ENCODE data around the gene SLC5A1.

Gene SLC5A1

GRCh38 chr22:32073823-32074380 is 30.8 kb downstream of the SLC5A1 start:
- TF ChIP-seq MAX (IDR thresholded peaks at IDR 0.05; ENCODE audit: low read depth, low read length) (no peak), POLR2A (IDR thresholded peaks at IDR 0.05; ENCODE audit: extremely low read depth, insufficient read length) (no peak), MYC (IDR thresholded peaks at IDR 0.05; ENCODE audit: low read depth, low read length) (no peak), CTCF (IDR thresholded peaks at IDR 0.05; ENCODE audit: low read depth, low read length) (no peak)
- DNase-seq (ENCODE audit: low read depth), result no peak
- no peak overlapping the region for H3K4me3 ChIP-seq (ENCODE audit: low read depth, low read length)

- no peak for TF ChIP-seq CTCF (IDR thresholded peaks at IDR 0.05; ENCODE audit: low read depth, low read length)
- TF ChIP-seq MAX (IDR thresholded peaks at IDR 0.05; ENCODE audit: low read depth, low read length), result no peak
- no peak for TF ChIP-seq MYC (IDR thresholded peaks at IDR 0.05; ENCODE audit: low read depth, low read length)
- TF ChIP-seq POLR2A (IDR thresholded peaks at IDR 0.05; ENCODE audit: extremely low read depth, insufficient read length), result no peak
- DNase-seq (ENCODE audit: low read depth), result no peak
- no peak overlapping the region for H3K4me3 ChIP-seq (ENCODE audit: low read depth, low read length)
These were observed 33.1 kb downstream of the SLC5A1 start for GRCh38 chr22:32075997-32076760.

GRCh38 chr22:32076761-32077084 is 33.7 kb downstream of the SLC5A1 start:
- no peak for DNase-seq (ENCODE audit: low read depth)
- TF ChIP-seq MYC (IDR thresholded peaks at IDR 0.05; ENCODE audit: low read depth, low read length), result no peak
- TF ChIP-seq MAX (IDR thresholded peaks at IDR 0.05; ENCODE audit: low read depth, low read length), result no peak
- H3K4me3 ChIP-seq (ENCODE audit: low read depth, low read length), result no peak overlapping the region

- no peak overlapping the region for H3K4me3 ChIP-seq (ENCODE audit: low read depth, low read length)
- TF ChIP-seq CTCF (IDR thresholded peaks at IDR 0.05; ENCODE audit: low read depth, low read length), result no peak
- TF ChIP-seq MYC (IDR thresholded peaks at IDR 0.05; ENCODE audit: low read depth, low read length), result no peak
- no peak for TF ChIP-seq MAX (IDR thresholded peaks at IDR 0.05; ENCODE audit: low read depth, low read length)
- TF ChIP-seq POLR2A (IDR thresholded peaks at IDR 0.05; ENCODE audit: extremely low read depth, insufficient read length), result no peak
- no peak for DNase-seq (ENCODE audit: low read depth)
These were observed 34.1 kb downstream of the SLC5A1 start for GRCh38 chr22:32077151-32077550.

- no peak for TF ChIP-seq MAX (IDR thresholded peaks at IDR 0.05; ENCODE audit: low read depth, low read length)
- no peak for TF ChIP-seq POLR2A (IDR thresholded peaks at IDR 0.05; ENCODE audit: extremely low read depth, insufficient read length)
- no peak for TF ChIP-seq MYC (IDR thresholded peaks at IDR 0.05; ENCODE audit: low read depth, low read length)
- TF ChIP-seq CTCF (IDR thresholded peaks at IDR 0.05; ENCODE audit: low read depth, low read length), result no peak
- H3K4me3 ChIP-seq (ENCODE audit: low read depth, low read length), result no peak overlapping the region
- no peak for DNase-seq (ENCODE audit: low read depth)
These were observed 36.3 kb downstream of the SLC5A1 start for GRCh38 chr22:32079130-32080089.

Measured in NB4 (cell line).